HG02884 (cell line): ENCODE results near the gene MYO1E.

Source experiments
- ATAC-seq: cut with Tn5 transposase; IDR thresholded peaks from one replicate; pipeline ENCODE4 v1.9.1; 2021; ENCODE audit warnings: mild to moderate bottlenecking, moderate library complexity; ENCODE audit not compliant: unreplicated experiment

The MYO1E gene

GRCh38 chr15:59240036-59240435 is 132.6 kb downstream of the MYO1E start:
- no peak for ATAC-seq

DNA sequence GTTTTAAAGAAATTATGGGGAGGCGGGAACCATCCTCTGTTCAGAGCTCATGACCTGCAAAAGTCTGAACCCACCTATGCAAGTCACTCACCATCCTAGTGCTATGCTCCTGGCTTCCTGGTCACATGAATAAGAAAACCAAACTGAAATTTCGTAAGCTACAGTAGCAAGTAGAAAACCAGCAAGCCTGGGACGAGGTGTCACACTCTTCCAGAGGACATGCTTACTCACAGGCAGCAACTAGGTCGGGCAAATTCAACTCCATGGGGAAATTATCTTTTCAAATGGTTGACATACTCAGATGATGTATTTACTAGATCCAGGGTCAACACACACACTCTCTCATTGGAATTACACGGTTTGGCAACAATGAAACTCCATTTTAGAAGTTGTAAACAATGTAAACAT is 134.7 kb downstream of the MYO1E start:
- peak; percentile 46 for ATAC-seq

DNA sequence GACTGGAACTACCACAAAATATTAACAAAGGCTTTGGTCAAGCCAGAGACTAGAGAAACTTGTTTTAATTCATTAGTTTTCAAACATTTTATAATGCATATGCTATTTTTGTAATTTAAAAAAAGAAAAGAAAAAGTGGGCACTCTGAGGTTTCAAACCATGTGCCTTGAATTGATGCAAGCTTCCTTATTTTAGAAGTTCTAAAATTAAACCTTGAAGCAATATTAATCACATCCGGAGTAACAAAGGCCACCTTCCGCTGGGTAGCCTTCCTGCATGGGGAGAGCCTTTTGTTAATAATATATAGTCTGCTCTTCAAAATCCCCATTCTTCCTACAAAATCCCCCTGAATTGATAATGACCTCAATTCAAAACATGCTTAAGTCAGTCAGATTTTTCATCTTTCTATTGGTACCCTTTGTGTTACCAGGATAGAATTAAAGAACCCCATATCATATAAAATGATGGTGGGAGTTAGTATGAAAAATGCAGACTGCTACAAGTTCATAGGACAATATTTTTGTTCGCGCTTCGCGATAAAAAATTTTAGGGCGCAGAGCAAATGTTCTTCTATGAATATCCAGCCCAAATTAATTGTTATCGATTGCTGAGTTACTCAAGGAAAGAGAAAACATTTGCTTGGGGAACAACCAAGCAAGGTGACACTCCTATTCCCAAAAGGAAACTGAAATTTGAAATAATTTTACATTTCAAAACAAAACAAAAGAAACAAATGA is 135.4 kb downstream of the MYO1E start:
- ATAC-seq, result peak; percentile 52

DNA sequence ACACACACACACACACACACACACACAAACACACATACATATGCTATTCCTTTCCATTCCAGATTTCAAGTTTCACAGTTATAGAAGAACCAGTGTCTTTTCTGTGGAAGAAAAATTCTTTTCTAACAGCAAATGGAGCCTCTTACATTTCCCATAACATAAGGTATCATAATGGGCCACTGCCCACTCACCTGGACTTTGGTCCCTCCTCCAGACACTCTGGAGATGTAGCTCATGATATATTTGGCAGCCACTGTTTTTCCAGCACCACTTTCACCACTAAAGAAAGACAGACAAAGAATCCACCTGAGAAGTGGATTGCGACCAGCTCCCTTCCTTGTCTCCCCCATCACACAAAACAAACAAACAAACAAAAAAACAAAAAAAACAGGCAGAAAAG is 136.3 kb downstream of the MYO1E start:
- no peak for ATAC-seq

GRCh38 chr15:59232476-59232875 is 140.2 kb downstream of the MYO1E start:
- no peak for ATAC-seq

DNA sequence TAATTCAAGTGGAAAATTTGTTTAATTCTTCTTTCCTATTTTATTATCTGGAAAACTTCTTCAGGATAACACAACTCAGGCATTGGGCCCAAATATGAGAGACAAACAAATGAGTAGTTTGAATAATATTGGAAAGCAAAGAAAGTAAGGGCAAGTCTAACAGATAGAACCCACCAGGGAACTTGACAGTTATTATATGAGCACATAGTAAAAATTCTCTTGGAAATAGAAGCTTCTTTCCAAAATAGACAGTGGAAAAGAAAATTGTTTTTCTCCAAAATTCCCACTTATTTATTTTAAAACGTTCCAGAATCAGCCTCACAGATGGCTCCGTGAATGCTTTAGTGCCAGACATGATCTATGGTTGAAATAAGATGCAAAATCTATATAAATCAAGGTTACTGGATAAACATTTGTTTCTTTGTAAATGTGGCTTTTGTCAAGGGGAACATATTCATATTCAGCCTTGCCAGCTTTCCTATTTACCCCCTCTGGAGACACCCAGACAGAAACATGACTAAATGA is 142.1 kb downstream of the MYO1E start:
- no peak for ATAC-seq

- ATAC-seq, result no peak
These were observed 143.2 kb downstream of the MYO1E start for GRCh38 chr15:59229453-59229852.

GRCh38 chr15:59229015-59229414 is 143.7 kb downstream of the MYO1E start:
- no peak for ATAC-seq

DNA sequence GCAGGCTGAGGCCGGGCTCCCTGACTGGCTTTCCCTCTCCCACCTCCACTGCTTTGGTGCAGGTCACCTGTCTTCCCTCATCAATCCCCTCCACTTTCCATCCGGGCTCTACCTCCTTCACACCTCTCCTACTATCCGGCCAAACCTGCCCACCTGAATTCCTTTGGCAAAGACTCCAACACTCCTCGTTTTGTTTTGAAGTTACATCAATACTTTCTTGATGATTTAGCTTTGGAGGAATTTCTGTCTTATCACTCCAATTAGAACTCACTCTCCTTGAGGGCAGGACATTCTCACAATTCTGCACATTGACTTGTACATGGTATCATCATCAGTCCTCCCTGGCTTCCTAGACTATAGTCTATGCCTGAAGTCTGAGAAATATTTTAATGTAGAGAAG is 145.7 kb downstream of the MYO1E start:
- no peak for ATAC-seq

DNA sequence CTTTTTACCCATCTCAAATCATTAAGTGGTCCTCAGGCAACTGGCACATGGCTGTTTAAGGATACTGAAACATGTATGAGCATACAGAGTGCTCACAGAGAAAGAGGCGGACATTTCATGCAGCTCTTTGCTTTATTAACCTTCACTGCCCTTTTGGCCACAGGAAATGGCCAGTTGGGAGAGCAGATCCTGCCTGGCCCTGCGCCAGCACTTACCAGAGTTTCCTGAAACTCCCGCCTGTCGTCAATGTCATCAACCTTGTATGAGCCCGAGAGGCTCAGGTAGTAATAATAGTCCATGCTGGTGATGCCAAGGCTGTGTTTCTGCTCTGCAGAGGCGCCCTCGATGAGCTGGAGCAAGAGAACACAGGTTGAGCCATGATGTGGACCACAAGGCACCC is 148.2 kb downstream of the MYO1E start:
- no peak for ATAC-seq

DNA sequence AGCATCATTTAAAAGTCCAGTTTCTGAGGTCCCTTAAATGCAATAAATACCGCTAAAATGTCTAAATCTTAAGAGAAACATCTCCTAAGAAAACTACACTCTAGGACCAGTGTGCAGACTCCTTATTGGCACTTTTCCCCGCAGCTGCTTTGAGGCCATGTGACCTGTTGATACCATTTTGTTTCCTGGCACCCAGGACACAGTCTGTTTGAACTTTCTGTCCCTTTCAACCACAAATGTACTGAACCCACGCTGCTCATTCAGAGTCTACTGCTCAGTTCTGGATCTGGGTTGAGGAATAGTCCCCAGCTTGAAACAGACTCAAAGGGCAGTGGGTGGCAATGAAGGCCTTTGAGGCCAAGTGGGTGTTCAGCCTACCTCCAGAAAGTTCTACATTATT is 148.9 kb downstream of the MYO1E start:
- no peak for ATAC-seq

- no peak for ATAC-seq
These were observed 149.6 kb downstream of the MYO1E start for GRCh38 chr15:59222906-59223550.

DNA sequence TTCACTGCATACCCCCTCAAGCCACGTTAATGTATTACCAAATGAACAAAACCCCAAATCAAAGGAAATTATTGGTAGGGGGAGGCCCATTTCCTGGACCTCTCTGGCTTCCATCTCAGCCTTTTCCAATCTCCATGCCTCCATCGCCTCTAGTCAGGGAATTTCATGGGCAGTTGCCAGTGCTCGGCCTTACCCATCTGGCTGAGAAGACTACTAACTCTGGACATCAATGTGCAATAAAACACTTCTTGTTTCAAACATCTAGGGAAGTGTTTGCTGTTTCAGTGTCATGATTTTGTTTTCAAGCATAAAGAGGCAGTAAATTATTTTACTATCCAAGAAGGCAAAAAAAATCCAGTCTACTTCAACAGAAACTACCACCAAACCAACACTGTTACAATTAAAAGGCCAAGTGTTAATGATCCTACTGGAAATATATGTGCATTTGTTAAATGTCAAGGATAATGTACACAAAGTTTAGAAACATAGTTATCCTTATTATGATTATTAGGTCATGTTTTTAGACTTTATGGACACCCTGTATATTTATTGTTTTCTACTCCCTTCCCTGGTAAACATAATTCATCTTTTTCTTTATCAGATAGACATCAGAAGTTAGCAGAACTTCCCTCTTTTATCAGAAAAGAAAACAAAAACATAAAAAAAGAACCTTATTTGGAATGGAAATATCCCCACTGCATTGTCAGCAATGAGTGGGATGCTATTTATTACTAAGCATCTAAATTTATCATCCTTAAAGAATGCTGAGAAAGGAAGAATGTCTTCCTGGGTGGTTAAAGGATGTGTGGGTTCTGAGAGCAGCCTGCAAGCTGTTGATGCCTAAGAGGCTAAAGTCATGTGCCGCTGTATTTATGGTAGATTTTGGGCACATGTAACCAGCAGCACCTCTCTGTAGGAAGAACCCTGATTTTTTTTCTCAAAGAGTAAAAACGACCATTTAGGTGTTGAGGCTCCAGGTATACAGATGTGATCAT is 150.9 kb downstream of the MYO1E start:
- ATAC-seq, result no peak

DNA sequence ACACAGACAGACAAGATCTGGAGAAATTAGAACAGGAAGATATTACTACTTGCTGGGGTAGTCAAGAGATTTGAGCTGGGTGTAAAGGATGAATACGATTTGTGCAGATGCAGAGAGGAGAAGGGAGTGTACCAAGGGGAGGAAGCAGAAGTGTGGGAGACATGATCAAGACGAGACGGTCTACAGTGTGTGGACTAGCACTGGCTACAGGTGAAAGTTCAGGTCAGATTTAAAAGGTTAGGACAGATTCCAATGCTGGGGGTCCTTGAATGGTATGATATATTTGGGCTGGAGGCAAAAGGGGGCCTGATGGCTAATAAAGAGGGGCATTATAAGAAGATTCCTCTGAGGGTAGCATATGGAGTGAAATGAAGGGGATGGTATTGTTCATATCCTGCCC is 154.0 kb downstream of the MYO1E start:
- ATAC-seq, result no peak

DNA sequence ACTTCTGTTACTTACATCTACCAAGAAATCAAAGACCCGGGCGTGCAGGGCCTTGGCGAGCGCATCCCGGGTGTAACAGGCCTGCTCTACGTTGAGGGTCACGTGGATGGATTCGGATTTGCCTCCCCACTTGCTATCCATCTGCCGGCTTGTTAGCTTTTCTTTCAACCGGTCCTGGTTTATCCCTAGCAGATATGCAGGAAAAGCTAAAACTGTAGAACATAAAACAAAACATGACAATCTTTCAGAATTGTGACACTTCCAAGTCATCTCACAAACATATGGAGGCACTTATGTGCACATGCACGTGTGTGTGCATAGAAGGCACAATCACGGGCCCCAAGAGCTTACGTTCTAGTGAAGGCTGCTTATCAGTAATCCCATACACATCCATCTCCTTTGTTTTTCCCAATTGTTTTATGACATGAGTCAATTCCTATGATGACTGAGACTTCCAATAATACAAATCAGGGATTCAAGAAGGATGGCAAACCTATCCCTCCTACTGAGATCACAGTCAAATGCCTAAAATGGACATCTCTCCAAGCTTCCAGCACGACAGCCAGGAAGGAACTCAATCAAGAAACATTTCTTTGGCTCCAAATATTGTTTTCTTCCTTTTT is 154.7 kb downstream of the MYO1E start:
- ATAC-seq, result no peak

- ATAC-seq, result no peak
These were observed 155.8 kb downstream of the MYO1E start for GRCh38 chr15:59216911-59217310.

- no peak for ATAC-seq
These were observed 162.5 kb downstream of the MYO1E start for GRCh38 chr15:59210186-59210585.

DNA sequence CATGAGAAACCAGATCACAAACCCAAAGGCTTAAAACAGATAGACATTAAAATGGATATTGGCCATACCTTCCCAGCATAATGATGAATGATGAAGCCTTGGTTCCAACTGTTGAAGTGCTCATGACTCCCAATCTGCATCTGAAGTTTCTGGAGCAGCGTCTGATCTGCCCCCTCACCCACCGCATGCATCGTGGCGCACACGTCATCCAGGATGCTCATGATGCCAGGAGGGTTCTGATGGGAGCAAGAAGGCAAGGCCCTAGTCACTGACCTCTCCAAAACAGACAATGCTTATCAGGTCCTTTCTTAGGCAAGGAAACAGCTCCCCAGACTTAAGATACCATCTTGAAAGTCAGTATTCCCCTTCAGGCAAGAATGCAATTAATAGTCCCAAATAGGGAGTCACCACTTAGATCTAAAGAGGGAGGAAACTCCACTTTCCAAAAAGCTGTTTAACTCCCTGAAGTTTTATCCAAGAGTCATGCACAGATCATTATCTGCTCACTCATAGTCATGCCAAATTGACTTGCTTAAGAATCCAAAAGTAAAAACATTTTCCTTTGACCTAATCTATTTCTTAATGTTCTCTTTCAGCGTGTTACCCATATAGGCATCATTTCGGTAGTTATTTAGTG is 163.9 kb downstream of the MYO1E start:
- ATAC-seq, result no peak

- no peak for ATAC-seq
These were observed 166.0 kb downstream of the MYO1E start, which contains the start of gene LDHAL6B for GRCh38 chr15:59206623-59207183. Gene LDHAL6B (plus strand): TSS chr15:59206843. CDS start chr15:59206941, 98 bp downstream.
